ENCODE measurements around the gene GNLY. TPM values are rescaled to one million over a fixed set of nuclear protein-coding genes. Genes with fewer than 3 reads are reported as not detected.
A peak's percentile ranks its signal among the peaks of the same experiment; 100 is the strongest.

Gene GNLY
- total and polyA plus RNA-seq, 2 donors (not counting 3 experiments of a cell fraction or from before 2014, with no cell fraction given) = not detected

DNA sequence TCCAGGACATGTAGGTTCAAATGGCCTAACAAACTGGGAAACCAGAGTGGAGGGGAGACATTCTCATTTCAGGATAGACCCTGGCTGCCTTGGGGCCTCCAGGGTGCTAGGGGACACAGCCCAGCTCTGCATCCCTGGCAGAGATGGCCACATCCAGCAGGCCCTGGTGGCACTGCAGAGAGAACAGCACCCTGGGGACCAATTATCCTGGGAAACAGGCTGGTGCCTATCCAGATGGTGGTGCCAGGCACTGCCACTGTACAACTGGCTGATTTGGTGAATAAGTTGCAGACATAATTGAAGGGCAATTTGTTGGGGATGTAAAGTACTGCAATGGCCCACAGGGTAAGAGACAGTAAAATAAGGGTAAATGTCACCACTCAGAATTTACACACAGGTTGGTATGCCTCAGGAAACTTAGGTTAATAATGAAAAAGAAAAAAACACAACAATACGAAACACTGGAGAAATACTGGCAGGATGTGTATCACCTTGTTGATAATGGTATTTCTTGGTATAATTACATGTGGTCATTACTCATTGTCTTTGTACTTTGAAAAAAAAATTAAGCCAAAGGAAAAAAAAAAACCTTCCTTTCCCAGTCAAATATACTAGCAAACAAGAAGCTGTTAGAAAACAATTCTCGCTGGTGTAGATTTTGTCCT, 13.3 kb upstream of the GNLY start:
- TF ChIP-seq, protein P1, sequence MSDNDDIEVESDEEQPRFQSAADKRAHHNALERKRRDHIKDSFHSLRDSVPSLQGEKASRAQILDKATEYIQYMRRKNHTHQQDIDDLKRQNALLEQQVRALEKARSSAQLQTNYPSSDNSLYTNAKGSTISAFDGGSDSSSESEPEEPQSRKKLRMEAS (IDR thresholded peaks at IDR 0.05; ENCODE audit: insufficient read depth, insufficient read length) = no peak
- peak; percentile 18 for TF ChIP-seq FOS (IDR thresholded peaks at IDR 0.05; ENCODE audit: borderline replicate concordance, insufficient read depth, low read length)
- no peak overlapping the region for H3K9ac ChIP-seq (replicated peaks; ENCODE audit: extremely low read depth, insufficient read depth, low read length)
- no peak overlapping the region for H2AFZ ChIP-seq (ENCODE audit: low read depth, low read length)
- intact Hi-C loops (cut with micrococcal nuclease) = no loop called here
- H4K20me1 ChIP-seq (replicated peaks; ENCODE audit: control insufficient read depth, extremely low read depth, insufficient read depth, low read length) = no peaks in the 10 kb centered on the region
- FAIRE-seq (peak; percentile 69), DNase-seq (ENCODE audit: low read depth, low spot score) (peak; percentile 21)
- H3K4me1 ChIP-seq (ENCODE audit: control insufficient read depth, extremely low read depth, insufficient read depth, low read length) = peaks cover 25% of the 10 kb centered on the region
- POLR2A ChIA-PET = no interaction called here
- dilution Hi-C loops (cut with MboI; ENCODE audit: extremely low pct_ligation_motif_present, low sequenced_read_pairs) = no loop called here
- no peak overlapping the region for H3K27ac ChIP-seq (ENCODE audit: insufficient read depth, low read depth, low read length)
- no peaks in the 10 kb centered on the region for H3K36me3 ChIP-seq (ENCODE audit: control insufficient read depth in 2 of 2, extremely low read depth in 1 of 2, insufficient read depth in 2 of 2, low read length in 2 of 2)
- no peaks in the 10 kb centered on the region for H3K27me3 ChIP-seq (ENCODE audit: control insufficient read depth in 2 of 2, insufficient read depth in 2 of 2, low read length in 2 of 2)
- no peaks in the 10 kb centered on the region for H3K79me2 ChIP-seq (ENCODE audit: control insufficient read depth, insufficient read depth, low read length)
- no peaks in the 10 kb centered on the region for H3K9me1 ChIP-seq (replicated peaks; ENCODE audit: control insufficient read depth, extremely low read depth, insufficient read depth, low read length)
- CTCF ChIA-PET = interaction anchor here (0.7 to 4.0 kb wide), 6 partner anchors 22 to 48 kb away, joined by 3 to 103 read pairs (median 6); no protein-coding TSS in a partner anchor
- H3K4me2 ChIP-seq (ENCODE audit: insufficient read depth, low read length) = no peak overlapping the region
- H3K4me3 ChIP-seq (replicated peaks in 1 of 3; ENCODE audit: insufficient read depth in 1 of 3, low read depth in 1 of 3, low read length in 3 of 3) = no peak overlapping the region
- no TSS peak for BruUV-seq (replicated peaks)
- no peaks in the 10 kb centered on the region for H3K9me3 ChIP-seq (replicated peaks; ENCODE audit: control insufficient read depth, insufficient read depth, low read length)

DNA sequence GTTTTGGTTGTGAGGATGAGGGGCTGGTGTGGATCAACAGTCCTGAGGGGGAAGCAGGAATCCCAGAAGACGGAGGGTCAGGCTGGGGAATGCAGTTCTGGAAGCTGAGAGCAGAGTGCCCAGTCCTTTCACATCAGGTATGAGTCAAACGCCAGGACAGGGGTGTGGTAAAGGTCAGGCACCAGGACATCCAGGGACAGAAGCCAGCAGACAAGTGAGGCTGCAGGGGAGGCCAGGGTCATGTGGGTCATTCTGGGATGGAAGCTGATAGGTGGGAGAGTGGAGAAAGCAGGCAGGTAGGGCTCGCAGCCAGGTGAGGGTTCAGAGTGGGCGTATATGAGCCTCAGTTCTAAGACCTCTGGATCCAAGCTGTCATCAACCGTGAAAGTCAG, 12.8 kb upstream of the GNLY start:
- H3K36me3 ChIP-seq (ENCODE audit: control insufficient read depth in 2 of 2, extremely low read depth in 1 of 2, insufficient read depth in 2 of 2, low read length in 2 of 2) = no peaks in the 10 kb centered on the region
- no peaks in the 10 kb centered on the region for H3K79me2 ChIP-seq (ENCODE audit: control insufficient read depth, insufficient read depth, low read length)
- DNase-seq (ENCODE audit: low read depth, low spot score) (no peak), FAIRE-seq (no peak)
- peaks cover 25% of the 10 kb centered on the region for H3K4me1 ChIP-seq (ENCODE audit: control insufficient read depth, extremely low read depth, insufficient read depth, low read length)
- CTCF ChIA-PET = interaction anchor here (0.7 to 4.0 kb wide), 5 partner anchors 24 to 48 kb away, joined by 3 to 103 read pairs (median 5); no protein-coding TSS in a partner anchor
- no peak overlapping the region for H3K9ac ChIP-seq (replicated peaks; ENCODE audit: extremely low read depth, insufficient read depth, low read length)
- H4K20me1 ChIP-seq (replicated peaks; ENCODE audit: control insufficient read depth, extremely low read depth, insufficient read depth, low read length) = no peaks in the 10 kb centered on the region
- H2AFZ ChIP-seq (ENCODE audit: low read depth, low read length) = no peak overlapping the region
- intact Hi-C loops (cut with micrococcal nuclease) = no loop called here
- H3K9me1 ChIP-seq (replicated peaks; ENCODE audit: control insufficient read depth, extremely low read depth, insufficient read depth, low read length) = no peaks in the 10 kb centered on the region
- TF ChIP-seq FOS (IDR thresholded peaks at IDR 0.05; ENCODE audit: borderline replicate concordance, insufficient read depth, low read length) = peak; percentile 2
- TF ChIP-seq, protein P1 (IDR thresholded peaks at IDR 0.05; ENCODE audit: insufficient read depth, insufficient read length) = no peak
- BruUV-seq (replicated peaks) = no TSS peak
- no peak overlapping the region for H3K27ac ChIP-seq (ENCODE audit: insufficient read depth, low read depth, low read length)
- dilution Hi-C loops (cut with MboI; ENCODE audit: extremely low pct_ligation_motif_present, low sequenced_read_pairs) = no loop called here
- POLR2A ChIA-PET = no interaction called here
- H3K4me2 ChIP-seq (ENCODE audit: insufficient read depth, low read length) = no peak overlapping the region
- H3K27me3 ChIP-seq (ENCODE audit: control insufficient read depth in 2 of 2, insufficient read depth in 2 of 2, low read length in 2 of 2) = no peaks in the 10 kb centered on the region
- H3K9me3 ChIP-seq (replicated peaks; ENCODE audit: control insufficient read depth, insufficient read depth, low read length) = no peaks in the 10 kb centered on the region
- H3K4me3 ChIP-seq (replicated peaks in 1 of 3; ENCODE audit: insufficient read depth in 1 of 3, low read depth in 1 of 3, low read length in 3 of 3) = no peak overlapping the region

All from endothelial cell of umbilical vein (primary cell).